ENCODE data around the gene STMP1. TPM values are rescaled to one million over a fixed set of nuclear protein-coding genes. Genes with fewer than 3 reads are reported as not detected.
"Not testable (repeated sequence)": the region's sequence is repeated elsewhere in the genome, so short reads cannot be mapped to it uniquely, and the experiment has no call there.

Gene STMP1
- total RNA-seq, 5 donors from 2014 or later (not counting 1 experiment from before 2014, with no cell fraction given), result 15.2 to 23.0 (median 21.5) TPM

DNA sequence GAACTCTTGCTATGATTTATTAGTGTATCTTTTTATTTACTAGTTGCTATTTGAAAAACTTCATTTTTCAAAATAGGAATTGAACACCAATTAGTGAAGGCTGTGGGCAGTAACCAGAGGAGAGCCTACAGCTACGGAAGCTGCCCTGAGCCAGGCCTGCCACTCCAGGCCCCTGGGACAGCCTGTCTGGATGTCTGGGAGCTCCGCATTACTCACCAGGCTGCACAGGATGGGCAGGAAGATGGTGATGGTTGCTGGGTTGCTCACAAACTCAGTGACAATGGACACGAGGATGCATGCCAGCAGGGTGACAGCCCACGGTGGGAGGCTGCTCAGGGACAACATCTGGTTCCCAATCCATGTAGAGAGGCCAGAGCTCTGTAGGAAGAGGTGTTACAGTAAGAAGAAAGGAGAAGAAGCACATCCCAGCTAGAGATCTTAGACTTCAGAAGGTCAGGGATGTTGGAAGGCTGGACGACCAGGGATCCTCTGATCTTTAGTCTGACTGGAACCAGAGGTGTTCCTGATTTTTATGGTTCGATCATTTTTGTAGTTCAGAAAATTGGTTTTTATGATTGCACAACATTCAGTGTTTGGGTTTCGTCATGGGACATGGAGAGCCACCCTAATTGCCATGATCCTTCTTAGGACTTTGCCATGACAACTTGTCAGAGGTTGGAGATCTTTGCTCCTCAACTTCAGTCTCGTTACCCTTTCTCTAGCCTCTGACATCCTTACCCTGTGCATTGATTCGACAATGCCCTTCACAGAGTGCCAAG, 23.2 kb downstream of the STMP1 start:
- H3K4me1 Mint-ChIP-seq, result peaks cover 0 to 2% (median 0%) of the 10 kb centered on the region in 3 donors
- Histone ChIP-seq H3K36me3 (ENCODE audit: control insufficient read depth in 2 of 2, extremely low read depth in 1 of 2, insufficient read depth in 1 of 2, low read length in 1 of 2) (peaks cover 0 to 4% of the 10 kb centered on the region in 2 donors), H3K27me3 (replicated peaks in 1 of 2; ENCODE audit: control insufficient read depth in 2 of 2, extremely low read depth in 1 of 2, insufficient read depth in 2 of 2, low read length in 1 of 2) (no peaks in the 10 kb centered on the region), H3K4me3 (ENCODE audit: control insufficient read depth in 1 of 2, extremely low read depth in 1 of 2, low read length in 1 of 2) (no peak overlapping the region), H3K27ac (ENCODE audit: low read length) (no peak overlapping the region), H3K9me3 (no peaks in the 10 kb centered on the region), H3K4me1 (ENCODE audit: control insufficient read depth in 1 of 2, extremely low read depth in 1 of 2, insufficient read depth in 2 of 2, low read length in 2 of 2) (no peaks in the 10 kb centered on the region)
- H3K9me3 Mint-ChIP-seq, result no peaks in the 10 kb centered on the region
- ChIA-PET POLR2A (no interaction called here), CTCF (no interaction called here)
- peaks cover 27% of the 10 kb centered on the region for H3K36me3 Mint-ChIP-seq
- no peak overlapping the region for H3K4me3 Mint-ChIP-seq
- ATAC-seq (replicated peaks in 1 of 4), result no peak
- WGBS (ENCODE audit: insufficient coverage), result 98% methylated on average over 8 of the region's 9 CpGs
- no peaks in the 10 kb centered on the region for H3K27me3 Mint-ChIP-seq
- DNase-seq, result no peak
- H3K27ac Mint-ChIP-seq, result no peak overlapping the region

DNA sequence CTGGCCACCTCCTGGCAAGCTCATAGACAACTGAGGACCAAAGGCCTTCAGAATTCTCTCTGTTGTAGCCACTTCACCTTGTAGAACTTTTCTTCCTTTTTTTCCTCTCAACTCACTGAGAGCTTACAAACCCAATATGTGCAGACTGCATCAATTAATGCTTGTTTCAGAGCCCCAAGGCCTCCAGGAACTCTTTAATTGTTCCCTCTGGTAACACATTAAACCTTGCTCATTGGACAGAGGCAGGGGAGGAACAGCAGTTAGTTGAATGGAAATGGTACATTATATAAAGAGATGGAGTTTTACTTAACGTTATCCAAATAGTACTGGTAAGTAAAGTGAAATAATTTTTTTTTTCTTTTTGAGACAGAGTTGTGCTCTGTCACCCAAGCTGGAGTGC, 25.2 kb downstream of the STMP1 start:
- H3K4me1 Mint-ChIP-seq, result no peaks in the 10 kb centered on the region
- H3K36me3 ChIP-seq (ENCODE audit: control insufficient read depth in 2 of 2, extremely low read depth in 1 of 2, insufficient read depth in 1 of 2, low read length in 1 of 2), result peaks cover 2 to 7% of the 10 kb centered on the region in 2 donors
- ChIA-PET CTCF (interaction anchor here in 1 of 2 donors (0.9 kb wide), 1 partner anchor 66 kb away, joined by 4 read pairs; no protein-coding TSS in a partner anchor), POLR2A (no interaction called here)
- H3K27me3 Mint-ChIP-seq, result no peaks in the 10 kb centered on the region
- no peaks in the 10 kb centered on the region for H3K9me3 Mint-ChIP-seq
- no peaks in the 10 kb centered on the region for H3K4me1 ChIP-seq (ENCODE audit: control insufficient read depth in 1 of 2, extremely low read depth in 1 of 2, insufficient read depth in 2 of 2, low read length in 2 of 2)
- H3K9me3 ChIP-seq, result no peaks in the 10 kb centered on the region
- no CpG with 5 or more reads among the region's 1 CpG for WGBS (ENCODE audit: insufficient coverage)
- H3K4me3 Mint-ChIP-seq, result no peak overlapping the region
- H3K27me3 ChIP-seq (replicated peaks in 1 of 2; ENCODE audit: control insufficient read depth in 2 of 2, extremely low read depth in 1 of 2, insufficient read depth in 2 of 2, low read length in 1 of 2), result no peaks in the 10 kb centered on the region
- ATAC-seq (replicated peaks in 1 of 4), result no peak
- H3K36me3 Mint-ChIP-seq, result peaks cover 29% of the 10 kb centered on the region
- H3K27ac ChIP-seq (ENCODE audit: low read length), result no peak overlapping the region
- no peak for DNase-seq
- no peak overlapping the region for H3K4me3 ChIP-seq (ENCODE audit: control insufficient read depth in 1 of 2, extremely low read depth in 1 of 2, low read length in 1 of 2)
- no peak overlapping the region for H3K27ac Mint-ChIP-seq

GRCh38 chr7:135690566-135690965, 28.3 kb downstream of the STMP1 start:
- 96% methylated on average over 3 of the region's 3 CpGs for WGBS (ENCODE audit: insufficient coverage)
- ATAC-seq (replicated peaks in 1 of 4) (no peak), DNase-seq (no peak)
- Histone ChIP-seq H3K4me1 (ENCODE audit: control insufficient read depth in 1 of 2, extremely low read depth in 1 of 2, insufficient read depth in 2 of 2, low read length in 2 of 2) (no peaks in the 10 kb centered on the region), H3K4me3 (ENCODE audit: control insufficient read depth in 1 of 2, extremely low read depth in 1 of 2, low read length in 1 of 2) (no peak overlapping the region), H3K36me3 (ENCODE audit: control insufficient read depth in 2 of 2, extremely low read depth in 1 of 2, insufficient read depth in 1 of 2, low read length in 1 of 2) (peaks cover 0 to 7% of the 10 kb centered on the region in 2 donors), H3K9me3 (no peaks in the 10 kb centered on the region), H3K27ac (ENCODE audit: low read length) (no peak overlapping the region), H3K27me3 (replicated peaks in 1 of 2; ENCODE audit: control insufficient read depth in 2 of 2, extremely low read depth in 1 of 2, insufficient read depth in 2 of 2, low read length in 1 of 2) (no peaks in the 10 kb centered on the region)
- Mint-ChIP-seq H3K27me3 (no peaks in the 10 kb centered on the region), H3K36me3 (peaks cover 21% of the 10 kb centered on the region), H3K4me3 (no peak overlapping the region), H3K27ac (no peak overlapping the region), H3K9me3 (no peaks in the 10 kb centered on the region), H3K4me1 (no peaks in the 10 kb centered on the region)
- CTCF ChIA-PET, result no interaction called here
- POLR2A ChIA-PET, result no interaction called here

GRCh38 chr7:135692055-135692454, 29.7 kb downstream of the STMP1 start:
- no peak for ATAC-seq (replicated peaks in 1 of 4)
- Histone ChIP-seq H3K36me3 (ENCODE audit: control insufficient read depth in 2 of 2, extremely low read depth in 1 of 2, insufficient read depth in 1 of 2, low read length in 1 of 2) (peaks cover 0 to 7% of the 10 kb centered on the region in 2 donors), H3K27ac (ENCODE audit: low read length) (no peak overlapping the region), H3K4me1 (ENCODE audit: control insufficient read depth in 1 of 2, extremely low read depth in 1 of 2, insufficient read depth in 2 of 2, low read length in 2 of 2) (no peaks in the 10 kb centered on the region), H3K27me3 (replicated peaks in 1 of 2; ENCODE audit: control insufficient read depth in 2 of 2, extremely low read depth in 1 of 2, insufficient read depth in 2 of 2, low read length in 1 of 2) (no peaks in the 10 kb centered on the region), H3K4me3 (ENCODE audit: control insufficient read depth in 1 of 2, extremely low read depth in 1 of 2, low read length in 1 of 2) (no peak overlapping the region), H3K9me3 (no peaks in the 10 kb centered on the region)
- no peak for DNase-seq
- Mint-ChIP-seq H3K27me3 (no peaks in the 10 kb centered on the region), H3K4me3 (no peak overlapping the region), H3K36me3 (peaks cover 21% of the 10 kb centered on the region), H3K27ac (no peak overlapping the region), H3K4me1 (no peaks in the 10 kb centered on the region), H3K9me3 (no peaks in the 10 kb centered on the region)
- CTCF ChIA-PET, result no interaction called here
- no CpG with 5 or more reads among the region's 3 CpGs for WGBS (ENCODE audit: insufficient coverage)
- POLR2A ChIA-PET, result no interaction called here

DNA sequence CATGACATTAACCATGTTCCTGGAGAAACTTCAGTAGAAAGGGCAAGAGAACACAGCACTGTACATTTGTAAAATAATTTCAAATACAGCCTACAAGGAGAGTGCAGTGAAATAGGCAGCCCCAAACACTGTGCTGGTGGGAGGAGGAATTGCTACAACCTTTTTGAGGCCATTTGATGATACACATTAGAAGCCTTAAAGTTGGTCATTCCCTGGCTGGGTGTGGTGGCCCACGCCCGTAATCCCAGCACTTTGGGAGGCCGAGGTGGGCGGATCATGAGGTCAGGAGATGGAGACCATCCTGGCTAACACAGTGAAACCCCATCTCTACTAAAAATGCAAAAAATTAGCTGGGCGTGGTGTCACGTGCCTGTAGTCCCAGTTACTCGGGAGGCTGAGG, 30.3 kb downstream of the STMP1 start:
- WGBS (ENCODE audit: insufficient coverage), result no CpG with 5 or more reads among the region's 7 CpGs
- H3K27ac Mint-ChIP-seq; H3K27me3 ChIP-seq (replicated peaks in 1 of 2; ENCODE audit: control insufficient read depth in 2 of 2, extremely low read depth in 1 of 2, insufficient read depth in 2 of 2, low read length in 1 of 2); H3K4me3 ChIP-seq (ENCODE audit: control insufficient read depth in 1 of 2, extremely low read depth in 1 of 2, low read length in 1 of 2); CTCF ChIA-PET; ATAC-seq (replicated peaks in 1 of 4); H3K36me3 ChIP-seq (ENCODE audit: control insufficient read depth in 2 of 2, extremely low read depth in 1 of 2, insufficient read depth in 1 of 2, low read length in 1 of 2); H3K27me3 Mint-ChIP-seq; H3K4me3 Mint-ChIP-seq; DNase-seq; H3K9me3 ChIP-seq; H3K4me1 ChIP-seq (ENCODE audit: control insufficient read depth in 1 of 2, extremely low read depth in 1 of 2, insufficient read depth in 2 of 2, low read length in 2 of 2); H3K9me3 Mint-ChIP-seq; POLR2A ChIA-PET; H3K27ac ChIP-seq (ENCODE audit: low read length); H3K4me1 Mint-ChIP-seq: not testable (repeated sequence)
- peaks cover 21% of the 10 kb centered on the region for H3K36me3 Mint-ChIP-seq

DNA sequence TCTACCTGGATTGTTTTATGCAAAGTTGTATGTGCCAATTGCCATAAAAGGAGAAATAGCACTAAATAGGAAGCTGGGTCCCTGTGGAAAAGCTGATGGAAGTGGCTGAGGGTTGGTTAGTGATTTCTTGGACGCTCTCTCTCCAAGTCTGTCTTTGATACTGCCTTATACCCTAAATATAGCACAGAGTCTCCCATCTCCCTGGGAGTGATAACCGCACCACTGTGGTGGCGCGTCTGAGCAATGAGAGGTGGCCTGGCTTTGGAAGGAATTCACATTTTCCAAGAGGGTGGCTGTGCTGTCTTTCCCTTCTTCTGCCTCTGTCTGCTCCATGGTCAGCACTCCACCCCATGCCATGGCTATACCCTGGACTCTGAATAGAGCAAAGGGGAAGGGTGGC, 31.2 kb downstream of the STMP1 start:
- Mint-ChIP-seq H3K4me1 (no peaks in the 10 kb centered on the region), H3K36me3 (peaks cover 21% of the 10 kb centered on the region), H3K9me3 (no peaks in the 10 kb centered on the region), H3K4me3 (no peak overlapping the region), H3K27ac (no peak overlapping the region), H3K27me3 (no peaks in the 10 kb centered on the region)
- DNase-seq (no peak), ATAC-seq (replicated peaks in 1 of 4) (no peak)
- Histone ChIP-seq H3K27me3 (replicated peaks in 1 of 2; ENCODE audit: control insufficient read depth in 2 of 2, extremely low read depth in 1 of 2, insufficient read depth in 2 of 2, low read length in 1 of 2) (no peaks in the 10 kb centered on the region), H3K36me3 (ENCODE audit: control insufficient read depth in 2 of 2, extremely low read depth in 1 of 2, insufficient read depth in 1 of 2, low read length in 1 of 2) (peaks cover 0 to 7% of the 10 kb centered on the region in 2 donors), H3K4me1 (ENCODE audit: control insufficient read depth in 1 of 2, extremely low read depth in 1 of 2, insufficient read depth in 2 of 2, low read length in 2 of 2) (no peaks in the 10 kb centered on the region), H3K4me3 (ENCODE audit: control insufficient read depth in 1 of 2, extremely low read depth in 1 of 2, low read length in 1 of 2) (no peak overlapping the region), H3K9me3 (no peaks in the 10 kb centered on the region), H3K27ac (ENCODE audit: low read length) (no peak overlapping the region)
- ChIA-PET CTCF (no interaction called here), POLR2A (no interaction called here)
- WGBS (ENCODE audit: insufficient coverage), result no CpG with 5 or more reads among the region's 4 CpGs

All from T-cell (primary cell).